Esophagus muscularis mucosa (tissue), 3 donors: ENCODE results near the gene ORC6.

ENCODE experiments used
- POLR2A ChIP-seq: fragments of 450-650 bp; IDR thresholded peaks from one replicate; pipeline ENCODE4 v1.6.1; 2017; ENCODE audit warnings: antibody characterized with exemption, moderate library complexity, mild to moderate bottlenecking, low read depth
- POLR2AphosphoS5 ChIP-seq, 2 donors: sonication (generic); formaldehyde crosslinking; IDR thresholded peaks; one replicate each; pipeline ENCODE4 v1.6.1; 2017; ENCODE audit warnings: antibody characterized with exemption in 2 of 2
- TF ChIP-seq, protein P1 (sequence below), 3 experiments: fragments of 200-600 bp in 2 of 3; fragments of 450-650 bp in 1 of 3; sonication (generic) in 2 of 3; IDR thresholded peaks; one replicate each; pipeline ENCODE4 v1.5.1; 2017 to 2019; ENCODE audit warnings: antibody characterized with exemption in 3 of 3, mild to moderate bottlenecking in 2 of 3, moderate library complexity in 1 of 3

- TF ChIP-seq POLR2AphosphoS5 (IDR thresholded peaks at IDR 0.05) (no peak), POLR2A (no peak)
- TF ChIP-seq, protein P1, sequence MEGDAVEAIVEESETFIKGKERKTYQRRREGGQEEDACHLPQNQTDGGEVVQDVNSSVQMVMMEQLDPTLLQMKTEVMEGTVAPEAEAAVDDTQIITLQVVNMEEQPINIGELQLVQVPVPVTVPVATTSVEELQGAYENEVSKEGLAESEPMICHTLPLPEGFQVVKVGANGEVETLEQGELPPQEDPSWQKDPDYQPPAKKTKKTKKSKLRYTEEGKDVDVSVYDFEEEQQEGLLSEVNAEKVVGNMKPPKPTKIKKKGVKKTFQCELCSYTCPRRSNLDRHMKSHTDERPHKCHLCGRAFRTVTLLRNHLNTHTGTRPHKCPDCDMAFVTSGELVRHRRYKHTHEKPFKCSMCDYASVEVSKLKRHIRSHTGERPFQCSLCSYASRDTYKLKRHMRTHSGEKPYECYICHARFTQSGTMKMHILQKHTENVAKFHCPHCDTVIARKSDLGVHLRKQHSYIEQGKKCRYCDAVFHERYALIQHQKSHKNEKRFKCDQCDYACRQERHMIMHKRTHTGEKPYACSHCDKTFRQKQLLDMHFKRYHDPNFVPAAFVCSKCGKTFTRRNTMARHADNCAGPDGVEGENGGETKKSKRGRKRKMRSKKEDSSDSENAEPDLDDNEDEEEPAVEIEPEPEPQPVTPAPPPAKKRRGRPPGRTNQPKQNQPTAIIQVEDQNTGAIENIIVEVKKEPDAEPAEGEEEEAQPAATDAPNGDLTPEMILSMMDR (IDR thresholded peaks at IDR 0.05) = no peak
Measured at GRCh38 chr16:46739934-46740333, 50.5 kb downstream of the ORC6 start.
